Common myeloid progenitor, CD34-positive (primary cell): ENCODE measurements around the gene CASP6.
A peak's percentile ranks its signal among the peaks of the same experiment; 100 is the strongest.

ENCODE experiments used
- CTCF ChIA-PET: fragments of 350-600 bp; sonication (Branson Sonifier 250); formaldehyde crosslinking; loops from one replicate; lab custom pipeline; 2021; ENCODE audit warnings: antibody characterized with exemption; lab: Charles Lee
- POLR2A ChIA-PET: fragments of 350-600 bp; sonication (Branson Sonifier 250); formaldehyde crosslinking; loops from one replicate; lab custom pipeline; 2021; ENCODE audit warnings: antibody characterized with exemption; lab: Charles Lee
- DNase-seq, 3 donors: peaks; one replicate each; pipeline versions ENCODE4 v3.0.0 to v3.0.0-alpha.2; 2013
- H3K27ac ChIP-seq, 2 experiments: 1 replicate in 1 of 2; 2 replicates in 1 of 2; pipeline ENCODE4 v1.7.0; 2013; ENCODE audit warnings: inconsistent platforms in 2 of 2, low read length in 2 of 2, mild to moderate bottlenecking in 2 of 2, low read depth in 1 of 2, moderate library complexity in 1 of 2; ENCODE audit not compliant: severe bottlenecking in 2 of 2, insufficient read depth in 1 of 2, poor library complexity in 1 of 2
- H3K27me3 ChIP-seq, 5 experiments: replicated peaks in 2 of 5; 1 replicate in 3 of 5; 2 replicates in 2 of 5; pipeline versions ENCODE4 v1.6.1 to v1.7.0; 2013; ENCODE audit warnings: low read length in 4 of 5, mild to moderate bottlenecking in 2 of 5, moderate library complexity in 2 of 5, inconsistent platforms in 1 of 5; ENCODE audit not compliant: insufficient read depth in 5 of 5, control insufficient read depth in 4 of 5
- H3K36me3 ChIP-seq, 4 experiments: 1 replicate in 2 of 4; 2 replicates in 2 of 4; pipeline versions ENCODE4 v1.6.1 to v1.7.0; 2013; ENCODE audit warnings: low read length in 3 of 4, control low read depth in 1 of 4, mild to moderate bottlenecking in 1 of 4; ENCODE audit not compliant: control insufficient read depth in 4 of 4, insufficient read depth in 4 of 4
- H3K4me1 ChIP-seq, 4 experiments: 1 replicate in 3 of 4; 2 replicates in 1 of 4; pipeline versions ENCODE4 v1.6.1 to v1.7.1; 2013; ENCODE audit warnings: low read length in 3 of 4, mild to moderate bottlenecking in 3 of 4, control low read depth in 1 of 4, inconsistent platforms in 1 of 4, moderate library complexity in 1 of 4; ENCODE audit not compliant: control insufficient read depth in 4 of 4, insufficient read depth in 4 of 4; ENCODE audit errors: control extremely low read depth in 1 of 4
- H3K4me3 ChIP-seq, 7 experiments: 1 replicate in 4 of 7; 2 replicates in 3 of 7; pipeline versions ENCODE4 v1.5.1 to v1.7.0; 2013; ENCODE audit warnings: mild to moderate bottlenecking in 7 of 7, low read length in 6 of 7, moderate library complexity in 6 of 7, inconsistent platforms in 2 of 7, low read depth in 2 of 7, control low read depth in 1 of 7; ENCODE audit not compliant: insufficient read depth in 4 of 7, control insufficient read depth in 1 of 7; ENCODE audit errors: extremely low read depth in 1 of 7
- H3K9me3 ChIP-seq, 5 experiments: 1 replicate in 4 of 5; 2 replicates in 1 of 5; pipeline versions ENCODE4 v1.6.1 to v1.7.1; 2013; ENCODE audit warnings: low read length in 4 of 5, mild to moderate bottlenecking in 2 of 5, inconsistent platforms in 1 of 5, low read depth in 1 of 5, moderate library complexity in 1 of 5; ENCODE audit not compliant: control insufficient read depth in 4 of 5, insufficient read depth in 2 of 5; ENCODE audit errors: control extremely low read depth in 1 of 5
- WGBS: methylation state at CpG from one replicate; pipeline ENCODE4 v1.1.5; 2013; ENCODE audit not compliant: insufficient coverage; 5-methylcytosine and 5-hydroxymethylcytosine counted together

CASP6 gene

GRCh38 chr4:109676886-109677285 is 26.4 kb downstream of the CASP6 start:
- no CpG with 5 or more reads among the region's 1 CpG for WGBS
- no peaks in the 10 kb centered on the region for H3K9me3 ChIP-seq
- H3K4me1 ChIP-seq = no peaks in the 10 kb centered on the region
- H3K27me3 ChIP-seq = no peaks in the 10 kb centered on the region
- no peak overlapping the region for H3K4me3 ChIP-seq
- ChIA-PET CTCF (interaction anchor here (0.9 to 2.0 kb wide), 6 partner anchors 9 to 301 kb away, joined by 3 to 4 read pairs (median 4); no protein-coding TSS in a partner anchor), POLR2A (no interaction called here)
- no peak overlapping the region for H3K27ac ChIP-seq
- DNase-seq = peak; percentile 15 to 37 (median 34)
- peaks cover 0 to 5% (median 3%) of the 10 kb centered on the region in 4 experiments for H3K36me3 ChIP-seq

GRCh38 chr4:109675843-109676242 is 27.4 kb downstream of the CASP6 start:
- H3K4me3 ChIP-seq = no peak overlapping the region
- ChIA-PET CTCF (interaction anchor here (0.9 to 2.0 kb wide), 4 partner anchors 10 to 249 kb away, joined by 3 to 4 read pairs (median 4); no protein-coding TSS in a partner anchor), POLR2A (no interaction called here)

GRCh38 chr4:109675181-109675580 is 28.1 kb downstream of the CASP6 start:
- Histone ChIP-seq H3K9me3 (peaks cover 3 to 9% (median 4%) of the 10 kb centered on the region in 5 experiments), H3K27ac (no peak overlapping the region), H3K27me3 (no peaks in the 10 kb centered on the region), H3K4me3 (no peak overlapping the region), H3K36me3 (peaks cover 0 to 5% (median 1%) of the 10 kb centered on the region in 4 experiments), H3K4me1 (no peaks in the 10 kb centered on the region)
- DNase-seq = no peak
- 96% methylated on average over 3 of the region's 3 CpGs for WGBS
- ChIA-PET POLR2A (no interaction called here), CTCF (interaction anchor here (1.1 to 2.0 kb wide), 3 partner anchors 9 to 249 kb away, joined by 3 to 4 read pairs (median 4); no protein-coding TSS in a partner anchor)

More at GRCh38 chr4:109675843-109676242, 27.4 kb downstream of the CASP6 start:
- Histone ChIP-seq H3K36me3 (peaks cover 0 to 5% (median 2%) of the 10 kb centered on the region in 4 experiments), H3K9me3 (peaks cover 0 to 9% (median 2%) of the 10 kb centered on the region in 5 experiments), H3K27ac (no peak overlapping the region), H3K27me3 (no peaks in the 10 kb centered on the region), H3K4me1 (no peaks in the 10 kb centered on the region)
- no peak for DNase-seq
- no CpG with 5 or more reads among the region's 1 CpG for WGBS

GRCh38 chr4:109673303-109673702 is 29.9 kb downstream of the CASP6 start:
- Histone ChIP-seq H3K36me3 (peaks cover 0 to 5% (median under 1%) of the 10 kb centered on the region in 4 experiments), H3K9me3 (peaks cover 3 to 9% (median 4%) of the 10 kb centered on the region in 5 experiments), H3K4me1 (peaks cover 0 to 3% (median 0%) of the 10 kb centered on the region in 4 experiments), H3K4me3 (no peak overlapping the region), H3K27me3 (no peaks in the 10 kb centered on the region), H3K27ac (no peak overlapping the region)
- DNase-seq = no peak
- WGBS = no CpG with 5 or more reads among the region's 1 CpG
- ChIA-PET POLR2A (no interaction called here), CTCF (interaction anchor here (1.2 kb wide), 1 partner anchor 9 kb away, joined by 3 read pairs; no protein-coding TSS in a partner anchor)

- ChIA-PET POLR2A (no interaction called here), CTCF (no interaction called here)
- Histone ChIP-seq H3K4me1 (peaks cover 0 to 3% (median 0%) of the 10 kb centered on the region in 4 experiments), H3K27ac (no peak overlapping the region), H3K36me3 (peaks cover 0 to 5% (median under 1%) of the 10 kb centered on the region in 4 experiments), H3K27me3 (no peaks in the 10 kb centered on the region), H3K4me3 (no peak overlapping the region), H3K9me3 (peaks cover 3 to 9% (median 4%) of the 10 kb centered on the region in 5 experiments)
- DNase-seq = no peak
These were observed 30.9 kb downstream of the CASP6 start for GRCh38 chr4:109672169-109672930.

GRCh38 chr4:109671350-109671749 is 31.9 kb downstream of the CASP6 start:
- ChIA-PET CTCF (interaction anchor here (0.6 to 1.7 kb wide), 3 partner anchors 24 to 32 kb away, joined by 3 to 5 read pairs (median 3); partner anchors contain the start of gene CASP6), POLR2A (no interaction called here)
- DNase-seq = no peak

More at GRCh38 chr4:109671350-109671749, 31.9 kb downstream of the CASP6 start:
- no peaks in the 10 kb centered on the region for H3K27me3 ChIP-seq
- H3K27ac ChIP-seq = no peak overlapping the region
- no peak overlapping the region for H3K4me3 ChIP-seq
- H3K36me3 ChIP-seq = peaks cover 0 to 5% (median under 1%) of the 10 kb centered on the region in 4 experiments
- H3K9me3 ChIP-seq = peaks cover 3 to 9% (median 4%) of the 10 kb centered on the region in 5 experiments
- peaks cover 0 to 3% (median 0%) of the 10 kb centered on the region in 4 experiments for H3K4me1 ChIP-seq
